Measurements from ENCODE around the gene PHTF1. TPM values are rescaled to one million over a fixed set of nuclear protein-coding genes. Genes with fewer than 3 reads are reported as not detected.

PHTF1 gene
- total RNA-seq, 1 donor from 2014 or later: 48.5 TPM

DNA sequence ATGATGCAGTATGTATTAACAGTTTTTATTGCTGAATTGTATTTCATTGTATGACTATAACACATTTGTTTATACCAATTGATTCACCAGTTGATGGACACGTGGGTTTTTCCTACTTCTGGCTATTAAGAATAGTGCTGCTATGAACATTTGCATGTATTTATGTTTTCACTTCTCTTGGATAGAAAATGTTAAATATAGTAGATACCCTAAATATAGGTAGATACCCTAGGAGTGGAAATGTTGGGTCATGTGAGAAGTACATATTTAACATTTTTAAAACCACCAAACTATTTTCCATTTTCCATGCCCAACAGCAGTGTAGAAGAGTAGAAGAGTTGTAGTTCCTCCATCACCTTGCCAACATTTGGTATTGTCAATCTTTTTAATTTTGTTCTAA, 7.8 kb downstream of the PHTF1 start:
- H3K36me3 Mint-ChIP-seq (ENCODE audit: low read depth): peaks cover 20% of the 10 kb centered on the region
- H3K27ac Mint-ChIP-seq (ENCODE audit: unreplicated experiment): no peak overlapping the region
- no peak for TF ChIP-seq CTCF (conservative IDR thresholded peaks at IDR 0.05)
- DNase-seq (ENCODE audit: low read depth, low spot score): no peak
- peaks cover 39% of the 10 kb centered on the region for H3K4me1 Mint-ChIP-seq
- H3K4me3 Mint-ChIP-seq: no peak overlapping the region
- H3K27me3 Mint-ChIP-seq (ENCODE audit: low read depth): no peaks in the 10 kb centered on the region
- no peaks in the 10 kb centered on the region for H3K9me3 Mint-ChIP-seq

GRCh38 chr1:113751114-113751513, 8.2 kb downstream of the PHTF1 start:
- Mint-ChIP-seq H3K4me1 (peaks cover 35% of the 10 kb centered on the region), H3K36me3 (ENCODE audit: low read depth) (peaks cover 18% of the 10 kb centered on the region)
- TF ChIP-seq CTCF (conservative IDR thresholded peaks at IDR 0.05): no peak

GRCh38 chr1:113749402-113749801, 9.9 kb downstream of the PHTF1 start:
- Mint-ChIP-seq H3K36me3 (ENCODE audit: low read depth) (peaks cover 24% of the 10 kb centered on the region), H3K27ac (ENCODE audit: unreplicated experiment) (no peak overlapping the region), H3K9me3 (no peaks in the 10 kb centered on the region), H3K27me3 (ENCODE audit: low read depth) (no peaks in the 10 kb centered on the region), H3K4me1 (peaks cover 34% of the 10 kb centered on the region), H3K4me3 (no peak overlapping the region)
- no peak for TF ChIP-seq CTCF (conservative IDR thresholded peaks at IDR 0.05)
- no peak for DNase-seq (ENCODE audit: low read depth, low spot score)

More at GRCh38 chr1:113751114-113751513, 8.2 kb downstream of the PHTF1 start:
- Mint-ChIP-seq H3K27ac (ENCODE audit: unreplicated experiment) (no peak overlapping the region), H3K4me3 (no peak overlapping the region), H3K27me3 (ENCODE audit: low read depth) (no peaks in the 10 kb centered on the region), H3K9me3 (no peaks in the 10 kb centered on the region)
- no peak for DNase-seq (ENCODE audit: low read depth, low spot score)

DNA sequence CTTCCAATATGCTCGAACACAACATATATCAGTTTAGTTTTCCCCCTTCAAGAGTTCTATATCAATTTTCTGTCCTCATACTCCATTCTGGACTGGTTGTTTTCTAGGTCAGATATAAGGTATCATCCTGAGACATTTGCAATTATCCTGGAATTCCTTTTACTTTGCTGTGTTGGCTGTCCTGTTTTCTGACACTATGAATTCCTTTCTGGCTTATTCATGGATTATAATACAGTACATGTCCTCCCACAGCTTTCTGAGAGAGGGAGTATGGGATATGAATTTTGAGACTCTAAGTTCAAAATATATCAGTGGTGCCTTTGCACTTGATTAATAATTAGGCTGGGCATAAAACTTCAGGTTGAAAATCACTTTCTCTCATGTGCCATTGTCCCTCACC, 11.9 kb downstream of the PHTF1 start:
- H3K4me1 Mint-ChIP-seq: peaks cover 40% of the 10 kb centered on the region
- no peak for DNase-seq (ENCODE audit: low read depth, low spot score)
- H3K27me3 Mint-ChIP-seq (ENCODE audit: low read depth): no peaks in the 10 kb centered on the region
- no peaks in the 10 kb centered on the region for H3K9me3 Mint-ChIP-seq
- H3K27ac Mint-ChIP-seq (ENCODE audit: unreplicated experiment): no peak overlapping the region
- H3K36me3 Mint-ChIP-seq (ENCODE audit: low read depth): peaks cover 21% of the 10 kb centered on the region
- H3K4me3 Mint-ChIP-seq: no peak overlapping the region
- TF ChIP-seq CTCF (conservative IDR thresholded peaks at IDR 0.05): no peak

- H3K27me3 Mint-ChIP-seq (ENCODE audit: low read depth): no peaks in the 10 kb centered on the region
- no peaks in the 10 kb centered on the region for H3K9me3 Mint-ChIP-seq
- H3K4me3 Mint-ChIP-seq: no peak overlapping the region
- no peak for TF ChIP-seq CTCF (conservative IDR thresholded peaks at IDR 0.05)
- peaks cover 40% of the 10 kb centered on the region for H3K4me1 Mint-ChIP-seq
- H3K36me3 Mint-ChIP-seq (ENCODE audit: low read depth): peaks cover 21% of the 10 kb centered on the region
- no peak overlapping the region for H3K27ac Mint-ChIP-seq (ENCODE audit: unreplicated experiment)
- DNase-seq (ENCODE audit: low read depth, low spot score): no peak
Measured at GRCh38 chr1:113745425-113745824, 13.9 kb downstream of the PHTF1 start.

- Mint-ChIP-seq H3K9me3 (no peaks in the 10 kb centered on the region), H3K27ac (ENCODE audit: unreplicated experiment) (no peak overlapping the region), H3K27me3 (ENCODE audit: low read depth) (no peaks in the 10 kb centered on the region), H3K4me1 (peaks cover 32% of the 10 kb centered on the region), H3K4me3 (no peak overlapping the region), H3K36me3 (ENCODE audit: low read depth) (peaks cover 16% of the 10 kb centered on the region)
- DNase-seq (ENCODE audit: low read depth, low spot score): no peak
- TF ChIP-seq CTCF (conservative IDR thresholded peaks at IDR 0.05): no peak
Measured at GRCh38 chr1:113744114-113744513, 15.2 kb downstream of the PHTF1 start.

All from neural crest cell (in vitro differentiated cells).